Activated T-cell treated with anti-CD3 and anti-CD28 coated beads for 4 hours (primary cell): ENCODE data around the gene CD63.

Experiments
- DNase-seq: peaks from one replicate; pipeline ENCODE4 v3.0.0-alpha.2; 2020

CD63 gene

DNA sequence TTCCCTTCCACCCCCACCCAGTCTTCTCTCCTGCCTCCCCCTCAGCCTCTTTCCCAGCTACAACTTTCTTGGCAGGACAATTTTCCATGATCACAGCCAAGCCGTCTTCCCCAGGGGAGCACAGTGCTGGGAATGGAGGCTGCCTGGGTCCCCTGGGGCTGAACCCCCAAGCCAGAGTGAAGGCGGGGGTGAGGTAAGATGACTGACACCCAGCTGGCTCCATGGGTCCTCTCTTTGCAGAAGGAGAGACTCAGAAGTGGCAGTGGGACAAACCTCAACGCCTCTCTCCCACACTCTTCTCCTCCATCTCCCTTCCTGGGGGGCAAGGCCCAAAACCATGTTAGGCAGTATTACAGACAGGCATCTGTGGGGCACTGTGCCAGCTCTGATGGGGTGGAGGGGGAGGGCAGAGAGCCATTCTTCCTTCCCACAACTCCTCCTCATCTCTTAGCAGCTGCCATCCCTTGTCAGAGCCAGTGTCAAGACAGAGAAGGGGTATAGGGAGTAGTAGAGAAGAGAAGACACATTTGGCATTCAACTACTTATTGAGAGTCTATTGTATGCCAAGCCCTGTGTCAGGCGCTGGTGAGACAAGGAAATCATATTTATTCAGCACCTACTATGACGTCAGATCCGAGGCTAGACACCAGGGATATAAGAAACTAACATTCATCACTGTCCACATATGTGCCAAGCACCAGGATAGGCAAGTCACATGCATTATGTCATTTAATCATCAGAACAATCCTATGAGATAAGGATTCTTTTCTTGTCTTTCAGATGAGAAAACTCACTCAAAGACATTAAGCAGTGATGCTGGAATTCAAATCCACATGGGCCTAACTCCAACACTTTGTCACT is 24.7 kb downstream of the CD63 start:
- DNase-seq, result no peak

DNA sequence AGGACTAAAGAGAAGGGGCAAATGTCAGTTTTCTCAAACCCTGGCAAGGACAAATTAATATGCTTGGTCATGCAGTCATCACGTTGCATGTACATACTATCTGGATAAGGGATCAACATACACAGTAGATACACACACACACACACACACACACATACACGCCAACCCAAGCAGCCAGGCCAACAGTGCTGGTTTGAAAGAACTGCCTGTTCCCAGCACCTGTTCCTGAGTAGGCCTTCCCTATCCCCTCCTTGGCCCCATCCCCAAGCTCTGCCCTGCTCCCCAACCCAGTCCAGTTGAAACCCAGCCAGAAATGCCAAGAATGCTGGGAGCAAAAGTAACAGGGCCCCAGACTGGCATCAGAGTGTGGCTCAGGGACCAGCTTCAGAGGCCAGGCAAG is 25.5 kb downstream of the CD63 start:
- DNase-seq, result no peak

DNA sequence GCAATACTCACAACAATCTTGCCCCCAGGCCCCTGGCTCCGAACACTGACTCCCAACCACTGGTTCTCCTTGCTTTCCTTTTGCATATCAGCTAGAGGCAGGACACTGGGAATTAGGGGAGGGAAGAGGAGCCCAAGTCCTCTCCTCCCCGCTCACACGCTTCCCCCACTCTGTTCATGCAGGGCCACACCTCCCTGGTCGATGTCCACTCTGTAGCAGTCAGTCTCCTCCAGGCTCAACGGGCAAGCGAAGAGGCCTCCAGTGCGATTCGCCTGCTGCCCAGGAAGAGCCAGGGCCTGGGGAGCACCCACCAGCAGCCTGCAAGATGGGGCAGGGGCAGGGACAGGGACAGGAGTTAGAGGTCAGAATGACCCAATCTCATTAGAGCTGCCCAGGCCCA is 25.9 kb downstream of the CD63 start:
- no peak for DNase-seq

DNA sequence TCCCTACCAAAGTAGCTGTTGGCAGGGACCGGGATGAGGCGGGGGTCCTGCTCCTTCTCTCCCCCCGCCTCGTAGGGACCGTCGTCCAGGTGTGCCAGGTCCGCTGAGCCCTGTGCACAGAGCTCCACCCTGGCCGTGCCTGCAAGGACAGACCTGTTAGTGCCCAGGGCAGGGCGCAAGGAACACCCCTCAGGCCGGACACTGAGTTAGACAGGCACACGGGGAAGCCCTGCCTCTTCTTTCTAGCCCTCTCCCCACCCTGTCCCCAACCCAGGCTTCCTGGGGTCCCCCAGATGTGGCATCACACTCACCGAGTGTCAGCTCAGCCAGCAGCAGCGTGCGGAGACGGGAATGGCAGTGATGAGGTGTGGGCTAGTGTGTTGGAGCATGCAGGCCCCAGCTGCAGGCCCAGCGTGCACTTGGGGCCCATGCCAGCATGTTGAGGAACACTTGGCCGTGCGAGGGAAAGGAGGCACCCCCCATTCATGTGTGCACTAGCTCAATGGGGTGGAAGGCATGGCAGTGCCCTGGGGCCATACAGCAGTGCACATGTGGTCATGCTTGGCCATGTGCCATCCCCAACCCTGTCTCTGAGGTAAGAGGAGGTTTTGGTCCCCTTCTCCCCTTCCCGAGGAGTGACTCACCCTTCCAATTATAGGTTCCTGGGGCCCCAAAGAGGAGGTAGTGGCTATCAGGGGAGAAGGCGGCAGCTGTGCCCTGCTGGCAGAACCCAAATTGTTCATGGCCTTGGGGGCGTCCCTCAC is 28.4 kb downstream of the CD63 start:
- DNase-seq, result no peak

DNA sequence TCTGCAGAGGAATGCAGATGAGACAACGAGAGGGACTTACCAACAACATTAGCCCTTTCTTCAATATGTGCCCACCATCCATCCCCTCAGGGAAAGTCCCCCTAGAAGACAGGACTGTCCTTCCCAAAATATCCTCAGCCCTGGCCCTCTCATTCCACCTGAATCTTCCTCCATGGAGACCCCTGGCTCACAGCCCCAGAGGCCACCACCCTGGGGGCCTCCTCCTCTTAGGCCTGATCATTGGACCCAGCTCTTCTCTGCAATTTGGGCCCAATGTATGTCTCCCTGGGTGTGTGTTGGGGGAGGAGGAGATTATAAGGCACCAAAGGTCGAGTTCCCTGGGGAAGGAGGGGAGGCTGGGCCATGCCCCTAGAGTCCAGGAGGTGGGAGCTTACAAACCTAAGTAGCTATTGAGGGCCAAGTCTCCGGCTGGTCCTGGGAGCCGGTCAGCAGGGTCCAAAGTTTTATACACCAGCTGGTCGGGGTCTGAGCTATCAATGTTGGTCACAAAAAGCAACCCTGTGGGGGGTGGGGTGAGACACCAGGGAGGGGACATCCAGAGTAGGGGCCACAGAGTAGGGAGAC is 29.2 kb downstream of the CD63 start:
- no peak for DNase-seq

DNA sequence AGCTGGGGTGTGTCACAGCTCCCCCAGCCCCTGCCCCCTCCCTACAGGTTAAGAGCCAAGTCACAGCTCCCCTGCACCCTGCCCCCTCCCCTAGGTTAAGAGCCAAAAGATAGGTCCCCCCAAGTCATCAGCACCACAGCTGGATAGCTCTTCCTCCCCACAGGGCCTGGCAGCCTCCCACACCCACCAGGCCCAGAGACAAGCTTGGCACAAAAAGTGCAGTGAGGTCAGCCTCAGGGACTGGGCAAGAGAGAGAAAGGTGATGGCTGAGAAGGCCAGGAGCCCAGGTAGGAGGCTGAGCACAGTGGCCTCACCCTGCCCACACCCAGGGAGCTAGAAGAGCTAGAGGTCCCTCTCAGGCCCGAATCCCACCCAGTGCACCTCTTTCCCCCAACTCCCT is 29.8 kb downstream of the CD63 start:
- no peak for DNase-seq

DNA sequence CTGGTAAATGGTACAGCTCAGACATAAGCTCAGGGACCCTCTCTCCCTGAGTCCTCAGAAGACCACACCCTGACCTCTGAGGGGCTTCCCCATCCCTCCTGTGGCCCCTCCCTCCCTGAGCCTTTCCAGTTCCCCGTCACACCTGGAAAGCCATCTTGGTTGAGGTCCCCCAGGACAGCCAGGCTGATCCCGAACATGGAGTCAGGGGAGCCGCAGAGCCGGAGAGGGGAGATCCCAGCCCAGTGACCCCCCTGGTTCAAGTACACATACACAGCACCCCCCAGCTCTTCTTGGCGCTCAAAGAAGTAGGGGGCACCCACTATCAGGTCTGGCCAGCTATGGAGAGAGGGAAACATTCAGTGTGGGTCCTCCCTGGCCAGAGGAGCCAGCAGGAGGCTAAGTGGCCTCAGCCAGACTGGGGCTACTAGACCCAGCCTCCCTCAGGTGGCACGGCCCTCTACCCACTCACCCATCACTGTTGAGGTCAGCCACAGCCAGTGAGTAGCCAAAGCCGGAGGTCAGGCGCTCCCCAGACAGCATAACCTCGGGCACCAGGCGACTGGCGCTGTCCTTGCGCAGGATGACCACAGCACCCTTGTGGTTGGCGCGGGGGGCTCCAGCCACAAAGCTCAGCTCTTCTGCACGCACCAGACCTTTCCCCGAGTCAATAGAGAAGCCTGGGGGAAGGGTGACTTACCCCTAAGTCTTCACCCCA is 30.4 kb downstream of the CD63 start:
- DNase-seq, result no peak

DNA sequence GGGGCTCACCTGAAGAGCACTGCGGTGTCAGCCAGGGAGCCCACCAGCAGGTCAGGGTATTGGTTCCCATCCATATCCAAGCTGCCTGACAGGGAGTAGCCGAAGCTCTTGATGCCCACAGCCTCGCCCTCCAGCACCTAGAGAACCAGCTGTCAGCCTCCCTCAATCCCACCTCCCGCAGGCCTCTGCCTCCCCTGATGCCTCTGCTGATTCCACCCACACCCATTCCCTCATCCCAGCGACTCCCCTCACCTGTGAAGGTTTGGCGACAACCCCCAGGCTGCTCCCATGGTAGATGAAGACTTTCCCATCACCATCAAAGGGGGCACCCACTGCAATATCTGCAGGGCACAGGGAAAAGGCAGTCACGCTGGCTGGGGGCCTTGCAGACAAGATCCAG is 31.1 kb downstream of the CD63 start:
- no peak for DNase-seq

DNA sequence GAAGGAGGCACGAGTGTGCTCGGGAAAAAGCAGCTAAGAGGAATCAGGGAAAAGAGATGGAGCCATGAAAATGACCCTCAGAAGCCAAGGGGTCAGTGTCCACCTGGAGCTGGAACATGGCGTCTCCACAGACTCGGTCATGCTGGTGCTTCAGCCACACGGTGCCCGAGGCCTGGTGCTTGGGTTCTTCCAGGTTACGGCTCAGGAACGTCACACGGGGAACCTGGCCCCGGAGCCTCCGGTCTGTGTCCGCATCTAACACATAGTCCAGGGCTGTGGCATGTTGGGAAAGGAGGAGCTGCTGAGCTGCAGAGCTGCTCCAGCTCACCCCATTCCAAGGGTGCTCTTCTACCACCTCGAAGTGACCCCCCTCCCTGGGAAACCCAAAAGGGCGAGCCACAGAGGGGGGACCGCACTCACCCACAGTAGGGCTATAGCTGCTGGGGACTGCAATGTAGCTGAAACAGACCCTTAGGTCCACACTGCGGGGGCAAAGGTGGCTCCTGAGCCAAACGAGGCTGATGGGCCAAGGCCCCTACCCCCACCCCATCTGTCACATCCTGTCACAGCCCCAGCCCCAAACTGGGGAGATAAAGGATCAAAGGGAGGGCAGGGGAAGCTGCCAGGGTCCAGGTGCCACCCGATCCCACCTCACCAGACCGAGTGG is 31.9 kb downstream of the CD63 start:
- no peak for DNase-seq

DNA sequence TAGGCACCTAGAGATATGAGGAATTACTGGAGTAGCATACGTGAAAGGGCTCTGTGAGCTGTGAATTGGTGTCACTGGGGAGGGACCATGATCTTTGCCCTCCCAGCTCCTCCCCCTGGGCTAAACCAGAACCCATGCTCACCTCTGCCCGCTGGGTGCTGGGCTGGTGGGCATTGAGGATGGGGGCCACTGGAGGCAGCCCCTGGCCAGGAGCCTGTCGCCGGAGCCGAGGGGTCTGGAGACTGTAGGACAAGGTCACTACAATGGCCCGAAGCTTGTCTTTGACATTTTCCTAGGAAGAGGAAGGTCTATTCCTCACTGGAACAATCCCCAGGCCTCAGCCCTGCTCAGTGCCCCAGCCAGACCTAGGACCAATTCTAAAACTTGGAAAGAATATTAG is 32.7 kb downstream of the CD63 start:
- DNase-seq, result no peak

DNA sequence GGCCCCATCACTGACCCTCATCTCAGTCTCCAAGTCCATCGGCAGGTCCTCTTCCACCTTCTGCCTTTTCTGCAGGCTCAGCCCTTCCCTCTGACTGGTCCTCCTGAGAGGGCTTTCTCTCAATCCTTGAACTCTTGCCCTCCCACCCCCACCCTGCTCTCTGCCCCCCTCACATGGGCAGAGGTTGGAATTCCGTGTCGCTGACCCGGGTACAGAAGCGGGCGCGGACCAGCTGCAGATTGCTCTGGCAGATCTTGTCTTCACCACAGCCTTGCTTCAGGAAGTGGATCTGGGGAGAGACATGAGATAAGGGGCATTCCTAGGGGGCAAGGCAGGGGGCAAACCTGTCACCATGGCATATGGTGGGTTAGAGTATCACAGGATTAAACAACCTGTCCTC is 33.5 kb downstream of the CD63 start:
- DNase-seq, result no peak

DNA sequence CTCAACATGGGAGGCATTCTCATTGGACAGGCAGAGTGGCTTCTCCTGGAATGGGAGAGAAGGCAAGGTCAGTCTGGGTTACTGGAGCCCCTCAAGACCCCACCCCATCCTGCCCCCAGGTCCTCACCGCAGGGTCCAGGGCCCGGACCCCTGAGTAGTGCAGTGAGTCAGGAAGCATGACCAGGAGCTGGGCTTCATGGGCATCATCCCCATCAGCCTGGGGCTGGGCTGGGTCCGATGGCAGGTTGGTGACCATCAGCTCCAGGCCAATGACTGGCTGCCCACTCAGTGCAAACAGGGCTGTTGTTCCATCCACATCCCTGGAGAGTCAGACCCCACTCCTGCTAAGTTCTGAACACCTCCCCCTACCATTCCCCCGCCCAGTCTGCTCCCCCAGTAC is 34.2 kb downstream of the CD63 start:
- DNase-seq, result no peak

DNA sequence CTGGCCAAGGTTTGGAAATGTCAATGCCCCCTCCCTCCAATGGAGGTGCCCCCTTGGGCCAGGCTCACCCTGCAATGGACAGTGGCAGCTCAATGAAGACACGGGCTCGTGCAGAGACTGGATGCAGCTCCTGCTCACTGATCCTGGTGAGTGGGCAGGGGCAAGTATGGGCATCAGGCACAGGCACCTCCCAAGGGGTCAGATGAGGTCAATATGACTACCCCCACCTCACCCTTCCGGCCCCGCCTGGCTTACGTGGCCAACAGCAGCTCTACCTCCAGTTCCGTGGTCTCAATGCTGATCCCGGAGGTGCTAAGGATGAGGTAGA is 34.7 kb downstream of the CD63 start:
- DNase-seq, result no peak

DNA sequence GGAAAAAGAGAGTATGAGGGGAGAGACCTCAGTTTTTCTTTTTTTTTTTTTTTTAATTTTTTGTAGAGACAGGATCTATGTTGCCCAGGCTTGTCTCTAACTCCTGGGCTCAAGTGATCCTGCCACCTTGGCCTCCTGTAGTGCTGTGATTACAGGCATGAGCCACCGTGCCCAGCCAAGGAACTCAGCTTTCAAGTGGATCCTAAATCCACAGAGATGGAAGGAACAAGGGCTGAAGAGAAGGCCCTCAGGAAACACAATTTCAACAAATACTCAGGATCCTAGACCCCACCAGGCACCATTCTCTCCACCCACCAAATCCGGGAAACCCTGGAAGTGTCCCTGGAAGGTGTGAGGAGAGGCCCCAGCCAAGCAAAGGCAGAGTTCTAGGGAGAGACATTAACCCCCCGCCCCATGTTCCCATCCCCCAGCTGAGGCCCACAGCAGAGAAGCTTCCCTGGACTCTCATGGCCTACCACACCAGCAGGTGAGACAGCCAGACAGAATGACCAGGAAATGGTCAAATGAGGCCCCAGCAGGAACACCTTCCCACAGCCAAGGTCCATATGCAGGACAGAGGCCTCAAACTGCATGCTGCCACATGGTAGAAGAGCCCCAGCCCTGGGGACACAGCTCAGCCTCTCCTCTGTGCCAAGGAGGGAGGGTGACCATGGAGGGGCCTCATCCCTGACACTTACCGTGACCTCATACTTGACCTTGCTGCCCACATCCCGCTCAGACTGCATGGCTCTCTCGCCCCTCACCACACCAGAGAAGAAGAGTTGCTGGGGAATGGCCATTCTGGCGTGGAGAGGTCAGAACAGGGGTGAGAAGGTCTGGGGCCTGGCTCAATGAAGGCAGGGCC is 35.3 kb downstream of the CD63 start:
- DNase-seq, result no peak

DNA sequence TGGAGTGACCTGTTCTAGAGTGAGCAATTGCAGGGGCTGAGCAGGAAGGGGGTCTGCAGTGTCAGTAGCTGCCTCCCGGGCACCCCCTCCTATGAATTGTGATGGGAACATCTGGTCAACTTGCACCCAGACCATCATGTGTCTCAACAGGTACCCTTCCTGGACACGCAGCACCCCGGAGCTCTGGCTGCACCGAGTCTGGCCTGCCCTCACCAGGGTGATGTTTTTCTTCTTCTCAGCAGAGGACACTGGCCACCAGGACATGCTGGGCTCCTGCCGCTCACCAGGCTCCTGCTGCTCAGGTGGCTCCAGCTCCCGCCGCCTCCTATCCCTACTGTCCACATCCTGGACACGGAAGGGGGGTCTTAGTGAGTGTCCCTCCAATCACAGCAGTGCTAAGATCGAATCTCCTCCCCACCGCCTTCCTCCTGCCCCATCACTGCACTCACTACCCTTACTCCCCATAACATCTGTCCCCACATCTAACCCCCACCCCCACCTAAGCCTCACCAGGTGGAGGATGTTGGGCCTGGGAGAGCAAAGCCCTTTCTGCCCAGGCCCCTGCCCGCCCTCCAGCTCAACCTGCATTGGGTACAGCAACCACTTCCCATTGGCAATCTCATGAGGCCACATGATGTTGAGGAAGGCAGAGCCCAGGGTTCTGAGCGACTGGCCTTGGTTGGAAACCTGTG is 36.0 kb downstream of the CD63 start:
- DNase-seq, result no peak

DNA sequence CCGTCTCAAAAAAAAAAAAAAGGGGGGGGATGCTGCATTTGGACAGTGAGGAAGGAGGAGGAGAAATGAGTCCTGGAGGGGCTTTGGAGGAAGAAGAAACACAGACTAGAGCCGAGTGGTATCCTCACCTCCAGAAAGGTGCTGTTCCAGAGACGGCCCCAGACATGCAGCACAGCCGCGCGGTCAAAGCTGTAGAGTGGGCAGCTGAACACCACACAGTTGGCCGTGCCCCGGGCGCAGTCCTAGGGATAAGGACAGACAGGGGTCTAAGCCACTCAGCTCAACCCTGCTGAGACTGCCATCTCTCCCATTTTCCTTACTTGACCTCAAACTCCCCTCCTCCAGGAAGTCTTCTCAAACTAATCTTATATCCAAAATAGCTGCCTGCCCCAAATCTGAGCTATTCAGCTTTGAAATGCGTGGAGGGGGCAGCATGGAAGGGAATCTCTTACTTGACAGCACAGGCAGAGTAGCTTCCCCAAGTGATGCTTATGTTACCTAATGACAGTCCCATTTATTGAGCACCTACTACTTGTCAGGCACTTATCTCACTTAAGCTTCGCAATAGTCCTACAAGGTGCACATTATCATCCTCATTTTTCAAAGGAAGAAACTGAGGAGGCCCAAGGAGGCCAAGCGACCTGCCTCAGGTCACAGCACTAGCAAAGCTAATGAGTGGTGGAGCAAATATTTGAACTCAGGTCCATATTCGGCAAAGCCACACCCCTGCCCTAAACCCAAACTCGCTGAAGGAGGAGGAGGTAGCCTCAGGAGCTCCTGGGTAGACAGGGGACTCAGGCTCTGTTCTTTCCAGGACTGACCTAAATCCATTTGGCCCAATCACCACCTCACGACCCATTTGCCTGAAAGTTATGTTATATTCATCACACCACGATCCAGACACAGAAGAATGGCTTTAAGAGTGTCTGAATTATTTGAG is 39.8 kb downstream of the CD63 start:
- no peak for DNase-seq

DNA sequence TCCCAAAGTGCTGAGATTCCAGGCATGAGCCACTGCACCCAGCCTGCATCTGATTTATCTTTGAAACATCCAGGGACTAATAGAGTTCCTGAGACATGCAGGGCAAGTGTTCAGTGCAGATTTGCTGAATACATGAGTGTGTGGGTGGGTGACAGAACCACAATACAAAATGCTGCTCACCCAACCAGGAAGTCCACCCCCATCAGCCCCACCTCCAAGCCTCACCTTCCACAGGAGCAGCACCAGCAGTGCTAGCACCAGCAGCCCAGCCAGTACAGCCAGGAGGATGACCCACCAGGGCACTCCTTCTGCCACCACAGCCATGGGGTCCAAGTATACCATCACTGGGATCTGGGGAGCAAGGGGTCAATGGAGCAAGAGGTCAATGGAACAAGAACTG is 41.1 kb downstream of the CD63 start:
- DNase-seq, result peak; percentile 17

DNA sequence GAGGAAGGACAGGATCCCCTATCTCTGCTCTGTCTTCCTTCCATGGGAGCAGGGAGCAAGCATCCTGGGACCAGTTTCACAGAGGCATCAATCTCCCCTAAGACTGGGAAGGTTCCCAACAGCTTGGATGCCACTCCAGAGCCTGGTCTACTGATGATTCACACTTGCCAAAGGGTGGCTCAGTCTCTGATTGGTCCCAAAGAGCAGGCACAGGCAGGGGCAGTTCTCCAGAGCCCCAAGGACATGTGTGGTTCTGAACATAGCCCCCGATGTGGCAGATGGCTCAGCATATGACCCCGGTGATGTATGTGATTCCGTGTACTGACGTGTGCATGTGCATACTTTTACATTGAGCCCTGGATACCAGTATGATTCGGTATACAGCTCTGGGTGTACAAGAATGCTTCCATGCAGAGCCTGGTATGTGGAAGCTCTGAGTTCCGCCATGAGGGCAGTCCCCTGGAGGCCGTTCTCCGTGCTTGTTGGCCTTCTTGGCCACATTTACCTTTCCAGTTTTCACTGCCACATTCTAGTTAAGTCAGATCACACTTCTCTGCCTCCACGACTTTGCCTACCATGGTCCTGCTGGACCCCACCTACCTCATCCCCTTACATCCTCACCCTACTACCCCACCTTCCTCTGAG is 42.3 kb downstream of the CD63 start:
- DNase-seq, result no peak

DNA sequence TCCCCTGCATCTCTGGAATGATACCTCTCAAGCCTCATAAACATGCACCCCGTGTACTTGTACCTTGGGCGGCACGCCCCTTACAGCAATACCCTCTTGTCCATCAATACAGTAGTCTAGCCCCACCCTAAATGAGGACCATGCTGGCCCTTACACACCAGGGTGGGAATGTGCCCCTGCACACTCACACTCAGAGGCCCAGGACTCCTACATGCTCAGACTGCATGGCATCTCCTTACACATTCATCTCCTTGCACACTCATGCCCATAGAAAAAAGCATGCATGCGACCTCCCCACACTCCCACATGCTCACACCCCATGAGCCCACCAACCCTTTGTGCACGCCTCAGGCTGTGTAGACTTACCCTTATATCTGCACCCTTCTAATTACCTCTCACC is 43.1 kb downstream of the CD63 start:
- DNase-seq, result no peak
